ENCODE measurements around the gene CD151. TPM values are rescaled to one million over a fixed set of nuclear protein-coding genes. Genes with fewer than 3 reads are reported as not detected.

CD151 gene
- total and polyA plus RNA-seq, 2 experiments from 2014 or later = 62.9 to 109 TPM

DNA sequence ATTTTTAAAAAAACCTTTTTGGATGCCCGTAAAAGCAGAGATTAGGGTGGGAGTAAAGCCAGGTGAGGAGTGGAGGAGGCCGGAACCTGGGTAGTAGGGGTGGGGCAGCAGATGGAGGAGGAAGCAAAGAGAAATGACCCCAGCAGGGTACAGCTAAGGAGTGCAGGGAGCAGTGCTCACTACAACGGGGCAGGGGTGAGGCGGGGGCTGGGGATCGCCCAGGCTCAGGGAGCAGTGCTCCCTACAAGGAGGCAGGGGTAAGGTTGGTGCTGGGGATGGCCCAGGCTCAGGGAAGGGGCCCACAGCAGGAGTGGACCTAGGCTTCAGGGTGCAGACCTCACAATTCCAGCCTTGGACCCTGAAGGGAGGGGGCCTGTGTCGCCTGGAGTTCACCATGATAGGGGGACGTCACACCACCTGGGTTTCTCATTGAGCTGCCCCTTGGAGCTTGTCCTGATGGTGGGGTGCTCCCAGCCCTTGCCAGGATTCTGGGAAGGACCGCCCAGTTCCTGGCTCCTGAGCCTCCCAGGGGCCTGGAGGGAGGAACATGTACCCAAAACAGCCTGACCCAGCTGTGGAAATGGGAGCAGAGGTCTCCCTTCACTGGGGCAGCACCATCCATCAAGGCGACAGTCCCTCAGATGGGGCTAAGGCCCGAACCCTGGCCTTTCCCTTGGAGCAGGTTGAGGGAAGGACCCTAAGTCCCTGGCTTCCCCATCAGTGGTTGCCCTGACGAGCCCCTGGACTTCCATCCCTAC is 16.9 kb upstream of the CD151 start:
- Mint-ChIP-seq H3K27me3 (ENCODE audit: insufficient read depth, low read depth, poor library complexity) (peaks cover 28% of the 10 kb centered on the region), H3K4me3 (no peak overlapping the region), H3K9me3 (peaks cover 5% of the 10 kb centered on the region; the same call in 1 of the 3 replicates), H3K27ac (no peak overlapping the region), H3K4me1 (peaks cover 22% of the 10 kb centered on the region), H3K36me3 (ENCODE audit: low read depth) (peaks cover 39% of the 10 kb centered on the region)
- Histone ChIP-seq H3K4me2 (no peak overlapping the region), H3F3A (replicated peaks; ENCODE audit: low read depth) (peaks cover 39% of the 10 kb centered on the region), H4K20me1 (replicated peaks; ENCODE audit: insufficient read depth) (peaks cover 19% of the 10 kb centered on the region), H3K9me2 (ENCODE audit: insufficient read depth) (no peaks in the 10 kb centered on the region), H2AFZ (no peak overlapping the region), H3K79me2 (replicated peaks; ENCODE audit: insufficient read depth) (peaks cover 14% of the 10 kb centered on the region), H3K4me3 (no peak overlapping the region), H3K4me1 (ENCODE audit: insufficient read depth) (peaks cover 17% of the 10 kb centered on the region), H3K27me3 (ENCODE audit: insufficient read depth) (no peaks in the 10 kb centered on the region), H3K36me3 (ENCODE audit: insufficient read depth) (peaks cover 22% of the 10 kb centered on the region), H3K27ac (ENCODE audit: low read depth) (0 out of 2 replicates have a peak overlapping the region, but pooled peaks have one; percentile 69)
- TF ChIP-seq CTCF (conservative IDR thresholded peaks at IDR 0.05; ENCODE audit: low read depth in 2 of 2) (no peak), JUNB (IDR thresholded peaks at IDR 0.05; ENCODE audit: unreplicated experiment) (no peak), ZNF331 (CRISPR knock-in tag; IDR thresholded peaks at IDR 0.05; ENCODE audit: low read depth) (no peak), POLR2AphosphoS5 (IDR thresholded peaks at IDR 0.05; ENCODE audit: low read depth) (no peak), EZH2phosphoT487 (IDR thresholded peaks at IDR 0.05; ENCODE audit: unreplicated experiment) (no peak), ZNF114 (CRISPR knock-in tag; IDR thresholded peaks at IDR 0.05) (no peak), NANOG (IDR thresholded peaks at IDR 0.05; ENCODE audit: borderline replicate concordance) (no peak), ETS1 (IDR thresholded peaks at IDR 0.05) (no peak), STAT1 (IDR thresholded peaks at IDR 0.05; ENCODE audit: unreplicated experiment) (no peak), ZNF462 (CRISPR knock-in tag; IDR thresholded peaks at IDR 0.05) (no peak), REST (IDR thresholded peaks at IDR 0.05; ENCODE audit: unreplicated experiment) (no peak), CREB1 (CRISPR knock-in tag; IDR thresholded peaks at IDR 0.05; ENCODE audit: low read depth) (no peak), EZH2 (IDR thresholded peaks at IDR 0.05; ENCODE audit: low read depth, unreplicated experiment) (no peak)
- ATAC-seq (no peak), DNase-seq (ENCODE audit: low spot score) (no peak)
